HepG2 (cell line): ENCODE results near the gene SHLD1. TPM values are rescaled to one million over a fixed set of nuclear protein-coding genes. Genes with fewer than 3 reads are reported as not detected.
A peak's percentile ranks its signal among the peaks of the same experiment; 100 is the strongest.

ENCODE experiments used
- ATAC-seq: fragments of 200-7000 bp; cut with Tn5 transposase; 3 replicates; pipeline ENCODE4 v1.9.1; 2020; ENCODE audit warnings: mild to moderate bottlenecking, moderate library complexity
- BruUV-seq: library from RNA; stranded (reverse); fragments of 400-500 nt; replicated peaks from 2 replicates; lab custom pipeline; 2021; lab: Mats Ljungman, UMichigan
- CTCF ChIA-PET: fragments of 300-600 bp; formaldehyde crosslinking; extraction: SDS; loops from one replicate; lab custom pipeline; 2021; ENCODE audit warnings: low total read pairs, inconsistent platforms, low intra/inter-chr PET ratio; lab: Yijun Ruan, JAX
- POLR2A ChIA-PET: fragments of 350-600 bp; sonication (Branson Sonifier 250); formaldehyde crosslinking; loops from one replicate; lab custom pipeline; 2020; ENCODE audit warnings: antibody characterized with exemption, inconsistent platforms; lab: Yijun Ruan, JAX
- DNase-seq: peaks from one replicate; pipeline ENCODE4 v3.0.0-alpha.2; 2015; ENCODE audit warnings: low spot score
- FAIRE-seq: peaks from 3 replicates; lab custom pipeline; 2011; peaks lifted over from hg19 to GRCh38; lab: Jason Lieb, UNC
- H2AFZ ChIP-seq: one replicate; pipeline ENCODE4 v1.6.1; 2011; ENCODE audit warnings: low read length, inconsistent platforms
- H3K27ac ChIP-seq: fragments of 300-600 bp; 3 replicates; pipeline ENCODE4 v1.8.0; 2011; ENCODE audit warnings: mixed run types, mild to moderate bottlenecking, mixed read lengths, low read length, inconsistent platforms; ENCODE audit not compliant: insufficient read depth; ENCODE audit errors: extremely low read length
- H3K27me3 ChIP-seq, 2 experiments: fragments of 200-600 bp in 1 of 2; 2 replicates in 1 of 2; 3 replicates in 1 of 2; pipeline versions ENCODE4 v1.6.0 to v1.8.0; 2011; ENCODE audit warnings: low read length in 2 of 2, mild to moderate bottlenecking in 2 of 2, moderate library complexity in 2 of 2, inconsistent platforms in 1 of 2; ENCODE audit not compliant: insufficient read depth in 2 of 2, control insufficient read depth in 1 of 2
- H3K36me3 ChIP-seq, 2 experiments: fragments of 200-600 bp in 1 of 2; replicated peaks in 1 of 2; 2 replicates in 1 of 2; 3 replicates in 1 of 2; pipeline versions ENCODE4 v1.5.1 to v1.8.0; 2011; ENCODE audit warnings: low read length in 2 of 2, inconsistent platforms in 1 of 2; ENCODE audit not compliant: insufficient read depth in 2 of 2, control insufficient read depth in 1 of 2
- H3K4me1 ChIP-seq: 2 replicates; pipeline ENCODE4 v1.5.1; 2012; ENCODE audit warnings: low read length, inconsistent platforms; ENCODE audit not compliant: insufficient read depth
- H3K4me2 ChIP-seq: 2 replicates; pipeline ENCODE4 v1.6.0; 2011; ENCODE audit warnings: low read depth, low read length, inconsistent platforms
- H3K4me3 ChIP-seq, 3 experiments: fragments of 200-600 bp in 1 of 3; sonication (generic), shearing (Covaris generic) in 1 of 3; replicated peaks in 1 of 3; 2 replicates each; pipeline ENCODE4 v1.5.1; 2011 to 2016; ENCODE audit warnings: low read length in 3 of 3, inconsistent platforms in 2 of 3, low read depth in 2 of 3, mild to moderate bottlenecking in 2 of 3, control low read depth in 1 of 3, mixed read lengths in 1 of 3; ENCODE audit not compliant: insufficient read depth in 1 of 3
- H3K79me2 ChIP-seq: one replicate; pipeline ENCODE4 v1.6.1; 2011; ENCODE audit warnings: low read length, inconsistent platforms; ENCODE audit not compliant: insufficient read depth
- H3K9ac ChIP-seq: 2 replicates; pipeline ENCODE4 v1.6.0; 2011; ENCODE audit warnings: mild to moderate bottlenecking, low read depth, low read length, inconsistent platforms; ENCODE audit not compliant: insufficient read depth
- H3K9me3 ChIP-seq: 2 replicates; pipeline ENCODE4 v1.5.1; 2012; ENCODE audit warnings: mild to moderate bottlenecking, low read length
- H4K20me1 ChIP-seq: 2 replicates; pipeline ENCODE4 v1.6.0; 2011; ENCODE audit warnings: inconsistent platforms, mild to moderate bottlenecking, low read length, moderate library complexity; ENCODE audit not compliant: insufficient read depth
- DR1 ChIP-seq: sonication (generic); formaldehyde crosslinking; IDR thresholded peaks from 2 replicates; pipeline ENCODE4 v1.8.0; 2021; ENCODE audit warnings: mild to moderate bottlenecking, missing genetic modification reagents, inconsistent platforms
- ETS1 ChIP-seq: sonication (generic); formaldehyde crosslinking; IDR thresholded peaks from 2 replicates; pipeline ENCODE4 v1.4.0; 2020; ENCODE audit warnings: missing genetic modification reagents
- GATA4 ChIP-seq: sonication (generic); IDR thresholded peaks from 2 replicates; pipeline ENCODE4 v1.6.1; 2016; ENCODE audit warnings: antibody characterized with exemption, low read depth, borderline replicate concordance
- GATAD2A ChIP-seq: IDR thresholded peaks from 2 replicates; pipeline ENCODE4 v1.6.1; 2016
- IRF1 ChIP-seq: sonication (generic); formaldehyde crosslinking; IDR thresholded peaks from 2 replicates; pipeline ENCODE4 v1.4.0; 2020; ENCODE audit warnings: low read depth, mild to moderate bottlenecking, missing genetic modification reagents
- MED8 ChIP-seq: sonication (generic); formaldehyde crosslinking; IDR thresholded peaks from 2 replicates; pipeline ENCODE4 v1.8.1; 2023; ENCODE audit warnings: mild to moderate bottlenecking, missing genetic modification reagents; ENCODE audit not compliant: insufficient replicate concordance
- PHF8 ChIP-seq: sonication (generic); formaldehyde crosslinking; IDR thresholded peaks from 2 replicates; pipeline ENCODE4 v1.5.0; 2020; ENCODE audit warnings: missing genetic modification reagents
- PPARG ChIP-seq: conservative IDR thresholded peaks from 2 replicates; pipeline ENCODE4 v1.6.1; 2016; ENCODE audit warnings: missing biosample characterization, missing genetic modification reagents
- ZMYM3 ChIP-seq: sonication (generic); formaldehyde crosslinking; IDR thresholded peaks from 2 replicates; pipeline ENCODE4 v1.5.1; 2020; ENCODE audit warnings: mild to moderate bottlenecking, missing genetic modification reagents
- ZNF121 ChIP-seq: sonication (generic); formaldehyde crosslinking; IDR thresholded peaks from 2 replicates; pipeline ENCODE4 v1.5.0; 2020; ENCODE audit warnings: mild to moderate bottlenecking, missing genetic modification reagents
- ZNF280B ChIP-seq: sonication (generic); formaldehyde crosslinking; IDR thresholded peaks from 2 replicates; pipeline ENCODE4 v1.5.0; 2020; ENCODE audit warnings: missing genetic modification reagents, mild to moderate bottlenecking, borderline replicate concordance
- ZNF605 ChIP-seq: sonication (generic); formaldehyde crosslinking; IDR thresholded peaks from 2 replicates; pipeline ENCODE4 v1.8.0; 2022; ENCODE audit warnings: mild to moderate bottlenecking, missing genetic modification reagents
- ZNF749 ChIP-seq: sonication (generic); formaldehyde crosslinking; IDR thresholded peaks from 2 replicates; pipeline ENCODE4 v1.8.0; 2022; ENCODE audit warnings: mild to moderate bottlenecking, missing genetic modification reagents, moderate library complexity, borderline replicate concordance
- ZSCAN22 ChIP-seq: sonication (generic); formaldehyde crosslinking; IDR thresholded peaks from 2 replicates; pipeline ENCODE4 v1.4.0; 2020; ENCODE audit warnings: mild to moderate bottlenecking, missing genetic modification reagents
- whole genome bisulfite sequencing: methylation state at CpG from one replicate; pipeline ENCODE4 v1.1.6; 2017; ENCODE audit warnings: low lambda C conversion rate; 5-methylcytosine and 5-hydroxymethylcytosine counted together
- in situ Hi-C: cut with HindIII; loops from 2 replicates; pipeline ENCODE4 v1.10.0; 2017; ENCODE audit warnings: low pct_unique_long_range_greater_than_20kb; ENCODE audit not compliant: extremely low pct_ligation_motif_present
- intact Hi-C: fragments of 100-400 bp; cut with micrococcal nuclease; formaldehyde crosslinking; loops from one replicate; pipeline ENCODE4 v1.10.0; 2022; ENCODE audit not compliant: unreplicated experiment
- polyA plus RNA-seq, 8 experiments: library from polyadenylated mRNA; depleted of rRNA in 3 of 8; stranded (reverse) in 7 of 8; unstranded in 1 of 8; fragments of >200 nt; fragmentation: Illumina TruSeq in 4 of 8; extraction: Trizol in 4 of 8; gene quantifications; 2 replicates each; pipeline versions ENCODE4 v1.2.1 to v1.2.3, GENCODE V29; 2011 to 2016; ENCODE audit warnings: low read depth in 4 of 8, missing spikeins in 1 of 8, mixed read lengths in 1 of 8; ENCODE audit not compliant: insufficient read depth in 1 of 8
- total RNA-seq, 5 experiments: library from RNA; depleted of rRNA; stranded (reverse); fragments of >200 nt; fragmentation: Illumina TruSeq; extraction: Trizol; gene quantifications; 2 replicates each; pipeline ENCODE4 v1.2.3, GENCODE V29; 2016; ENCODE audit warnings: low read depth in 1 of 5
- TF ChIP-seq, protein P1 (sequence below), 2 experiments: sonication (generic) in 1 of 2; formaldehyde crosslinking in 1 of 2; IDR thresholded peaks; 2 replicates each; pipeline versions ENCODE4 v1.6.1 to v1.9.0; 2014 to 2022; ENCODE audit warnings: antibody characterized with exemption in 1 of 2, borderline replicate concordance in 1 of 2, inconsistent platforms in 1 of 2, low read depth in 1 of 2, missing genetic modification reagents in 1 of 2

The SHLD1 gene
- total and polyA plus RNA-seq, 2 of the 13 experiments (the other 11 are each of a cell fraction or from before 2014, with no cell fraction given), result 8.9 to 10.0 TPM

GRCh38 chr20:5797165-5797564 is 47.0 kb downstream of the SHLD1 start:
- CTCF ChIA-PET, result no interaction called here
- in situ Hi-C loops, result no loop called here
- FAIRE-seq (no peak), DNase-seq (no peak), ATAC-seq (peak; percentile 51)
- Histone ChIP-seq H3K27me3 (no peaks in the 10 kb centered on the region), H3K4me2 (0 out of 2 replicates have a peak overlapping the region, but pooled peaks have one; percentile 0), H3K27ac (no peak overlapping the region), H3K79me2 (no peaks in the 10 kb centered on the region), H3K4me3 (no peak overlapping the region), H2AFZ (no peak overlapping the region), H4K20me1 (no peaks in the 10 kb centered on the region), H3K36me3 (no peaks in the 10 kb centered on the region), H3K9ac (no peak overlapping the region), H3K9me3 (no peaks in the 10 kb centered on the region), H3K4me1 (peaks cover 34% of the 10 kb centered on the region)
- POLR2A ChIA-PET, result interaction anchor here (0.7 to 1.3 kb wide), 4 partner anchors 17 to 342 kb away, joined by 3 to 6 read pairs (median 3); no protein-coding TSS in a partner anchor
- BruUV-seq, result no TSS peak
- intact Hi-C loops, result no loop called here
- WGBS, result 85% methylated on average over 1 of the region's 1 CpG
- TF ChIP-seq ZMYM3 (CRISPR knock-in tag), result 0 out of 2 replicates have a peak, but pooled peaks have one; percentile 40
- TF ChIP-seq GATAD2A, result no peak
- no peak for TF ChIP-seq IRF1 (CRISPR knock-in tag)
- peak; percentile 95 for TF ChIP-seq ZNF121 (CRISPR knock-in tag)
- TF ChIP-seq ZNF749 (CRISPR knock-in tag), result no peak
- no peak for TF ChIP-seq PHF8 (CRISPR knock-in tag)
- TF ChIP-seq ZNF280B (CRISPR knock-in tag), result no peak
- TF ChIP-seq, protein P1, sequence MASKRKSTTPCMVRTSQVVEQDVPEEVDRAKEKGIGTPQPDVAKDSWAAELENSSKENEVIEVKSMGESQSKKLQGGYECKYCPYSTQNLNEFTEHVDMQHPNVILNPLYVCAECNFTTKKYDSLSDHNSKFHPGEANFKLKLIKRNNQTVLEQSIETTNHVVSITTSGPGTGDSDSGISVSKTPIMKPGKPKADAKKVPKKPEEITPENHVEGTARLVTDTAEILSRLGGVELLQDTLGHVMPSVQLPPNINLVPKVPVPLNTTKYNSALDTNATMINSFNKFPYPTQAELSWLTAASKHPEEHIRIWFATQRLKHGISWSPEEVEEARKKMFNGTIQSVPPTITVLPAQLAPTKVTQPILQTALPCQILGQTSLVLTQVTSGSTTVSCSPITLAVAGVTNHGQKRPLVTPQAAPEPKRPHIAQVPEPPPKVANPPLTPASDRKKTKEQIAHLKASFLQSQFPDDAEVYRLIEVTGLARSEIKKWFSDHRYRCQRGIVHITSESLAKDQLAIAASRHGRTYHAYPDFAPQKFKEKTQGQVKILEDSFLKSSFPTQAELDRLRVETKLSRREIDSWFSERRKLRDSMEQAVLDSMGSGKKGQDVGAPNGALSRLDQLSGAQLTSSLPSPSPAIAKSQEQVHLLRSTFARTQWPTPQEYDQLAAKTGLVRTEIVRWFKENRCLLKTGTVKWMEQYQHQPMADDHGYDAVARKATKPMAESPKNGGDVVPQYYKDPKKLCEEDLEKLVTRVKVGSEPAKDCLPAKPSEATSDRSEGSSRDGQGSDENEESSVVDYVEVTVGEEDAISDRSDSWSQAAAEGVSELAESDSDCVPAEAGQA (IDR thresholded peaks at IDR 0.05; ENCODE audit: low read depth), result no peak
- TF ChIP-seq, protein P1 (CRISPR knock-in tag; IDR thresholded peaks at IDR 0.05; ENCODE audit: borderline replicate concordance), result no peak
- no peak for TF ChIP-seq ETS1
- TF ChIP-seq MED8 (CRISPR knock-in tag), result no peak
- TF ChIP-seq ZNF605, result no peak
- TF ChIP-seq PPARG (CRISPR knock-in tag), result no peak
- TF ChIP-seq DR1 (CRISPR knock-in tag), result no peak
- no peak for TF ChIP-seq GATA4
- TF ChIP-seq ZSCAN22, result no peak
